Measurements from ENCODE around the gene KCNMA1.
"Not testable (repeated sequence)": the region's sequence is repeated elsewhere in the genome, so short reads cannot be mapped to it uniquely, and the experiment has no call there.

KCNMA1 gene

DNA sequence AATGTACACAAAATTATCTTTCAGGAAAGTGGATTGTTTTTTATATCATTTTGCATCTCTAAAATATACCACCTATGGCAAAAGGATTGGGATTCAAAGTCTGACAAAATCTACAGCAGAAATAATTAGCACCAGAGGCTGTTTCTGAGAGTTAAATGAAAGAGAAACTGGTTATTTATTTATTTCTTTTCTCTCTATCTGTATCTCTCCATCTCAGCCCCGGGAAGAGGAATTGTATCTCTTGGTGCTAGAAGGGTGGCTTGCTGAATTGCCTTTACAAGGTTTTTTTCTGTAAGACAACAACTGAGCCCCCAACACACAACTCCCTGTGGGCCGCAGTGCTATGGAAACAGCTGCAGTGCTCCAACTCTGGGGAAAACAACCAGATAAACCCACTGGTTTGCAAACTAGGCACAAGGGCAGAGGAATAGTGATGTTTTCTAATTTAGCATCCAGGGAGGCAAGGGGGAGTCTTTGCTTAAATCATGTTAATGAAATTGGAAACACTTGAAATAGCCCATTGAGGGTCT, 249.0 kb downstream of the KCNMA1 start:
- DNase-seq: no peak

DNA sequence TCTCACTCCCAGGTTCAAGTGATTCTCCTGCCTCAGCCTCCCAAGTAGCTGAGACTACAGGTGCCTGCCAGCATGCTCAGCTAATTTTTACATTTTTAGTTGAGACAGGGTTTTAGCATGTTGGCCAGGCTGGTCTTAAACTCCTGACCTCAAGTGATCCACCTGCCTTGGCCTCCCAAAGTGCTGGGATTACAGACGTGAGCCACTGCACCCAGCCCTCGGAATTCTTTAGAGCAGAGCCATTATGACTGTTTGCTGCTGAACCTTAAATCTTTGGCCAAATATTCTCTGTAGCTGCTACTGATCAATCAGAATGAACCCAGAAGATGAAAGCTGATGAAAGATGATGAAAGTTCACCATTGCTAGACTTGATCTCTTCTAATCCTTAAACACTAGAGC, 249.9 kb downstream of the KCNMA1 start:
- not testable (repeated sequence) for DNase-seq

DNA sequence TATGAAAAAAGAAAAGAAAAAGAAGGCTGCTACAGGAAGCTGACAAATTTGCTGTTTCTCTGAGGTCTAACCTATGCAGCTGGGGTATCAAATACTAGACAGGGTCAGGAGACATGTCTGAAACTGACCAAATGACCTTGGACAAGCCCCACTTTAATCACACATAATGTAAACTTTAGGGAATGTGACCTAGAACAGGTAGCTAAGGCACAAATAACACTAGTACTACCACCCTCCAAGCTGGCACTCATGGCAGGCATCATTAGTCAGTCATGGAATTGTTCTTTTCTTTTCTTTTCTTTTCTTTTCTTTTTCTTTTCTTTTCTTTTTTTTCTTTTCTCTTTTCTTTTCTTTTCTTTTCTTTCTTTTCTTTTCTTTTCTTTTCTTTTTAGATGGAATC, 250.4 kb downstream of the KCNMA1 start:
- no peak for DNase-seq

DNA sequence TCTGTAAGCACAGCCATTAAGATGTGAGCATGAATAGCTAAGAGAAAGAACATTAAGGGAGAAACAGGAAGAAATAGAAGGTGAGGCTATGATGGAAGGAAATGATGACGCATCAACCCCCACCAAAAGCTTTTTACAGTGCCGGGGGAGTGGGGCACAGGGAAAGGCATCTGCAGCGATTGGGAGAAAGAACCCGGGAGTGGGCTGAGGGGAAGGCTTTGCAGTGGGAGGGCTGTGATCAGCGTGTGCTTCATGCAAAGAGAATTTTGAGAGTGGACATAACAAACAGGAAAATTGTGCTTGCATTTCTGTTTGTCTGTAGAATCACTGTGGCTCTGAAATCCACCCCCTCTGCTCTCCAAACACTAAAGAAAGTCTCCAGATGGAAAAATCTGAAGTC, 250.8 kb downstream of the KCNMA1 start:
- DNase-seq: no peak

DNA sequence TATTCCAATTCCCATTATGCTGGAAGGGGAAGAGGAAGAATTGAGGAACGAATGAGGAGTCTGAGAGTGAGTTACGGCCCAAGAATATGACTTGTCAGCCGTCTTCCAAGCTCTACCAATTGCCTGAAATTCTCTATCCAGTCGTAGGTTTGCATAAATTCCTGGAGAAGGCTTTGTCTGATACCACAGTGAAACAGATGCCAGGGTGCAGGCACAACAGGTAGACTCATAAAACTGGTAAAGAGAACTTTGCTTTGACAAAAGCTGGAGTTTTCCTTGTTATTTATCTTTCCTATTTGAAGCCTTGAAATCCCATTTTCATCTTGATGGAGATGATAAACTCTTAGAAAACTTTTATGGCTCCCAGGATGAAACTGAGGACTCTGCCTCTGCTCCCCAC, 251.2 kb downstream of the KCNMA1 start:
- DNase-seq: no peak

DNA sequence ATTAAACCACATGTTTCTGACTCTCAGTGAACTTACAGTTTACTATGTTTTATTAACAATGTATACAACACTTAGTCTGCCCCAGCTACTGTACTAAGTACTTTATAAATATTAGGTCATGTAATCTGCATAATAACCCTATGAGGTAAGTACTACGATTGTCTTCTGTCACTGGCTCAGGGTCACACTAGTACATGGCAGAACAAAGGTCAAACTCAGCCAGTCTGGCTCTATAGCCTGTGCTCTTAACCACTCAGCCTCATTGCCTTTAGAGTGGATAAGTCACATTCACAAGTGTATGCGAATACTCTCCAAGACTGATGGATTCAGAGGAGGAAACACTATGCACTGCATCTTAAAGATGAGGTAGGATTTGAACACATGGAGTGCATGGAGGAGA, 252.3 kb downstream of the KCNMA1 start:
- no peak for DNase-seq

DNA sequence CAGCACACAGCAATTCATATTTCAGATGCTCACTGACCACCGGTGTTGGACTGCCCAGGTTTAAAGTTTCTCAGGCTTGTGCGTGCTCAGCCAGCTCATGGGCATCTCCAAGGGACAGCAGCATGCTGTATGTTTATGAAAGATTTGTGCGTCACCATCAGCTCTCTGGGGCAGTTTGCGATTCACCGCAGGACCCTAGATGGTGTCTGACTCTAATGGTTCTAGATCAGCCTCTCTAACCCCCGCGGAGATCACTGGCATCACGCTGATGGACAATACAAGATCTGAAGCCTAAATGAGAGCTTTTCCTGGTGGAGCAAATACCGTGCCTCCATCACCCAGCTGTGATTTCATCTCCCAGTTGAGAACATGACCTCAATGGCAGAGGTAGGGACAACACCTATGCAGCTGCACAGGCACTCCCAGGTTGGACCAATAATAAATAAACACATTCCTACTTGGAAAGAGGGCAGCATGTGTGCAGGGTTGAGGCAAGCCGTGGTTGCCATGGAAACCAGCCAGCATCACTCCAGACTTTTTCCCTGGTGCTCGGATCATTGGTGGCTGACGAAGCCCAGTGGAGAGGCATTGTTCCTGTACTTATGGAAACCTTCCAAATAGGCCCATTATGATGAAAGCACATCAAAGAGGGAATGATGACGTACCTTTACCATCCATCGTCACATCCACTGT, 253.6 kb downstream of the KCNMA1 start:
- no peak for DNase-seq

DNA sequence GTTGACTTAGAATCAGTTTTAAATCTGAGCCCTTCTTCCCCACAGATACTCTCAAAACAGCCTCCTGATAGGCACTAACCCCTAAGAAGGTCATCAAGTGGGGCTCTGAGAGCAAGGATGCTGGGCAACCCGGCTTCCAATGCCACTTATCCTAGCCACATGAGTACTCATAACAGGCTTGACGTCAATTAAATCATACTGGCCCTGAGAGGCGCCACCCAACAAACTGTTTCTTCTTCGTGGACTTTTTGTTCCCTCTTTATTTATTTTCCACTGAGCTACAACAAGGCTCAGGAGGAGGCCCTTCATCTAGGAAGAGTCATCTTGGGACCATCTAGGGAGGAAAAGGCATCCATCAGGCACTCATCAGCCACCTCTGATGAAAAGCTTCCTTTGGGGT, 255.9 kb downstream of the KCNMA1 start:
- DNase-seq: no peak

DNA sequence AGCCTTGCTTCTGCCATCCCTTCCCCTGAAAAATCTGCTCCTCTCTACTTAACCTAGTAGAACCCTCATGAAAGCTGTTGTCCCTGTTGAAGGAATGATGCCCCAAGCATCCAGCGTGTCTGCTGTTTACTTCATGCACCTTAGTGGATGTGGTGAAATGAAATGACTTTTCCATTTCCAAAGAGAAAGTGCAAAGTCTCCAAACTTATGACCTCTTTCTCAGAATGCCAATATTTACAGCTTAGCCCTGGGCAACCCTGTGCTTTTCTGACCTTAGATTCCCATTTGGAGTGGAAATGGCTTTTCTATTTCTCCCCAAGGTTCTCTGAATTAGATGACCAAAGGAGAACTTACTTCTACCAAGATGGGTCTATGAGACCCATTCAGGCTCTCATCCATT, 256.9 kb downstream of the KCNMA1 start:
- DNase-seq: no peak

DNA sequence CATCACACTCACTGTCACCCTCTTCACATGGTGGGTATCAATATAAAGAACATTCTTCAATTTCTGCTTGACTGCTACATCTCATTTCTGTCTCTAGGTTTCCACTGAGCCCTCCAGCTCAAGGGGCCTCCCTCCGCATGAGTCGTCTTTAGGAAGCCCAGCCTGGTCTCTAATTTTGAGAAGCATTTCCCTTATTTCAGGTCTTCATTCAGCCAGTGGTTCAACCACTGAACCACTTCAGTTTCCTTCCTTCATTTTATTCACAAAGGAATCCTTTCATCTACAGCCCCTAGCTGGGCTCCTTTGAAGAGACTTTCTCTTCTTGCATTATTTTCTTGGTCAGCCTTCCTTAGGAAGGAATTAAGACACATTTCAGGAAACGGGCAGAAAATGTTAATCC, 257.4 kb downstream of the KCNMA1 start:
- no peak for DNase-seq

DNA sequence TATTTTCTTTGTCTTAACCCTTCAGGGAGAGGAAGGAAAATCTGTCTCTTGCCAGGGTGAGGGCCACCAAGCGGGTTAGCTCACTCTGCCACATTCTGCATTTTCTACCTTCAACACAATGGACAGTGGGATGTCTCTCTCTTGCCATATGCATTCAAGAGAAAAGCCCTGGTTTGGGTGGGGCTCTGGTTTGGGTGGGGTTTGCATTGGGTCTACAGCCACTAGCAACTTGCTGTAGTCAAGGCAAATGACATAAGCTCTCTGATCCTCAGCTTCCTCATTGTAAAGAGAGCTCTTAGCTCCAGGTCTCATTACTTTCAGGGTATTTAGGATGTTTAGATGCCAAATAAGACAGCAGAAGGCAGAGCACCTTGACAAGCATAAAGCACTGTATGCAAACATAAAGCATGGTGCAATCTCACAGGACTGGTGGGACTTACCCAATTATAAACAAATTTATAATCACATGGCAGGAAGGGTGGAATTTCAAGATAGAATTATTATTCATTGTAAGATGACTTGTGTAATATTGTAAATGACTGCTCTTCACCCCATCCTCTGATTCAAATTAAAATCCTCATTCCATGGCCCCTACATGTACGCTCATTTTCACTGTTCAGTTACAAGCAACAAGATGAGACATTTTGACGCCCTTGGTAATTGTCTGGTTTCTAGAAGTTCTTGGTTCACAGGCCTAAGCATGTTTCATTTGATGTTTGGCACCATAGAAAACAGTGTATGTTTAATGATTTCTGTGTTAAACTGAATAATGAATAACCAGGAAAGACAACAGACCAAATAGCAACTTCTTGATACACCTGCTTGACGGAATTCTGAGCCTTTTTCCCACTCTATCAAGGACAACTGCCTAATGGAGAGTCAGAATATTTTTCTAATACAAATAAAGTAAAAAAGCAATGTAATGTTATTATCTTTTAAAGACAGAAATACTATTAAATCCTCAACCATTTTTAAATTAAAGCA, 258.9 kb downstream of the KCNMA1 start:
- no peak for DNase-seq

DNA sequence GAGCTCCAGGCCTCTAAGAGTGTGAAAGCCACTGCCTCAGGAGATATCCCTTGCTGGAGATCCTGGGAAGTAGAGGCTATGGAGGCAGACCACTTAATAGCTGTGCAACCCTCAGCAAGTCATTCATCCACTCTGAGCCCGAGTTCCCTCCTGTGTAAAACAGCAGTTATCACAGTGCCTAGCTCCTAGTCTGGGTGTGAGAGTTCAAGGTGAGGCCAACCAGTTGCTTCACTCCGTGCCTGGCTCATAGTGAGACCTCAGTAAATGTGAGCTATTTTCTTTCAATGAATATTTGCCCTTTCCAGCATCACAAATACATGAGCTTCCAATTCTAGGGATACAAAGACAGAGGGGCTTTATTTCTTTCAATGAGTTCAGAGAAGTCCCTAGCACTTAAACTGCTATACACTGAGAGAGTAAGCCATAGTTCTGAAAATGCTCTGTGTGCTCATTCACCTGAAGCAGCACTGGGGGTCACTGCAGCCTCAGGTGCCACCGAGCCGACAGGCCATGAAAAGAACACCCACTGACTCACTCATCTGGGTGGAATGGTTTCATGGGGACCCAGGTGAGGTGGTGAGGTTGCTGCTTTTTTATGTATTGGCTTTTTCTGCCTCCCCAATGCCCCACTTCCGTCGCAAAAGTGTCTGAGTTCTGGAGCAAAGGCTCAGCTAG, 259.8 kb downstream of the KCNMA1 start:
- no peak for DNase-seq

DNA sequence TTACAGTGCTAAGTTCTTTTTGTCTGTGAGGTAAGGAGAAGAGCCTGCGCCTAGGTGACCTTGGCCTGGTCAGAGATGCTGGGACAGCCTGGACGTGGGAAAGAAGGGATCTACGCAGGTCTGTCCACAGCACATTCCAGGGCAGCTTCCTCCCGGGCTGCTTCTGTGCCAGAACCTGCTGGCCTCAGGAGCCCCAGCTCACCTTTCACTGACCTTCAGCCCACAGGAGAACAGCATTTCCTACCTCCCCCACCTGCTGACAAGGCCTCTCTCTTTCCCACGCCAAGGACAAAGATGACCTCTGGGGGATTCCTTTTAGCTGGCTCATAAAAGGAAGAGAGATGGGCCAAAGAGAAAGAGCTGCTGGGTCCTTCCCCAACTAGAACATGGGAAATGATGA, 260.6 kb downstream of the KCNMA1 start:
- DNase-seq: no peak

DNA sequence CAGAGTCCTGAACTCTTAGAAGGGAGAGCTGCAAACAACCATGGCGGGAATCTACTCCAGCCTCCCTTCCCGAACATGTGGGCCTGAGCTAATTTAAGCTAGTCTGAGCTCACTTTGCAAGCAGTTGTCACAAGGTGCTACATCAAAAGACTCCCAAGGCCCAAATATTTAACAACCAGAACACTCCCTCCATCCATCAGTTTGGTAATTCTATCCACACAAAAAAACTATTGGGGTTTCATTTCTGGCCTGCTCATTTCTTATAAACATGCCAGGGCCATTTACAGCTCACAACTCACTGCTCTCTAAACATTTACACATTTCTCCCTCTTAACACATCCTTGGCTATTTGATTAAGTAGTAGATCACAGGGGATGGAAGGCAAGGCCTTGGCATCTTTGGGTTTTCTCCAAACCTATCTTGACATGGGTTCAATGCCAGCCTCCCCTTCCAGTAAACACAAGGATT, 263.4 kb downstream of the KCNMA1 start:
- DNase-seq: no peak

DNA sequence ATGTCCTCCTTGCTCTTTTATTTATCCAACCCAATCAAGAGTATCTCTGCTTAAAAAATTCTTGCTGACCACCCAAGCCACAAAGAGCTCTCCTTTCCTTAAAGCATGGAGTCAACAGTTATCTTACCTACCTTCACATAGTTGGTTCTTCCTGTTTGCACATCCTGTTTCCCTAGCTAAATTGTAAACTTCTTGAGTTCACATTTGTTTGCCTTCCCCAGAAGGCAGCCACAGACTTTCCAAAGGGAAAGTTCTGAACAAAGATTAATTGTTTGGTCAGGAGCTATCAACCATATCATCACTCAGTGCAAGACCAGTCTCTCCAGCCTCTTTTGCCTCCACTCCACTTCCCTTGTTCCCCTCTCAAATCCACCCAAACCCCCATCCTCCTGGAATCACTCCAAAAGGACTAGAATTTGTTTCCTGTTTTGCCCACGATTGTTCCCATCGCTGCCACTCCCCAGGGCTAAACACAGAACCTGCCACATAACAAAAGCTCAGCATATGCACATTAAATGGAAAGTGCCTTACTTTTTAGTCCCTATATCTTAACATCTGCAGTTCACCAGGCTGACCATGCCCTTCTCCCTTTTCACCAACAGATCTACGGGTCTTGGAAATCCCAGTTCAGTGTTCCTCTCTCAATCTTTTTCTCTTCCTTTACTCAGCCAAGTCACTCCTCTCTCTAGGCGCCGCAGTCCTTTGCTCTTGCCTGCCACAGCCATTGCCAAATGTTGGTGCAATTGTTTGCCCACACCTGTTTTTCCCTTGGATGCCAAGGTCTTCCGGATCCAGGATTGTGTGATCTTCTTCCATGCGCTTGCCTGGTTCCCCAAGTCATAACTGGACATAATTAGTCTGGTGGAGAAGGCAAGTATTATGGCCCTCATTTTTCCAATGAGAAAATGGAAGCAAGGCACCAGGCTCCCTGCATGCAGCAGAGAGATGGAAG, 265.5 kb downstream of the KCNMA1 start:
- no peak for DNase-seq

DNA sequence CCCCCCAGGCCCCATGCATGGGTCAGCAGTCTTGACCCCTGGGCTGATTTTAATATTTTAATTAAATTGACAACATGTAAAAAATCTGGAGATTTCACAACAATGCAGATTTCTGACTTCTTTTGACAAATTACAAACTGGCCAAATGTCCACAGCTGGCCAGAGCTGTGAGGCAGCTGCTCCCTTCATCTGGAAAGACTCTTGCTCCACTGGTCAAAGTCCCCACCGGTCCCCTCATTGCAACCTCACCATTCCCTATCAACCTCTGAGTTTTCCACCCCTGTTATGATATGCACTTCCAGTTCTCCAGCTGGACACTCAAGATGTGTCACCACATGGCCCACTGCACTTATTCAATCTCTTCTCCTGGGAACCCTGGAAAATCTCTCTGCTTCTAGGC, 266.2 kb downstream of the KCNMA1 start:
- no peak for DNase-seq

DNA sequence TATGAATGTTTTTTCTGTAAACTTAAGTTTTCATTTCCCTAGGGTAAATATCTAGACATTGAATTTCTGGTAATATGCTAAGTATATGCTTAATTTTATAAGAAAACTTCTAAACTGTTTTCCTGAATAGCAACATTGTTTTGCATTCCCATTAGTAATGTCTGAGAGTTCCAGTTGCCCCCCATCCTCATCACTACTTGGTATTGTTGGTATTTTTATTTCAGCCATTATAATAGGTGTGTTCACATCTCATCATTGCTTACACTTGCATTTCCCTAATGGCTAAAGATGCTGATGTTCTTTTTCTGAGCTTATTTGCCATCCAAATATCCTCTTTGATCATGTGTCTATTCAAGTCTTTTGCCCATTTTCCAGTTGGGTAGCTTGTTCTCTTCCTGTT, 269.6 kb downstream of the KCNMA1 start:
- no peak for DNase-seq

DNA sequence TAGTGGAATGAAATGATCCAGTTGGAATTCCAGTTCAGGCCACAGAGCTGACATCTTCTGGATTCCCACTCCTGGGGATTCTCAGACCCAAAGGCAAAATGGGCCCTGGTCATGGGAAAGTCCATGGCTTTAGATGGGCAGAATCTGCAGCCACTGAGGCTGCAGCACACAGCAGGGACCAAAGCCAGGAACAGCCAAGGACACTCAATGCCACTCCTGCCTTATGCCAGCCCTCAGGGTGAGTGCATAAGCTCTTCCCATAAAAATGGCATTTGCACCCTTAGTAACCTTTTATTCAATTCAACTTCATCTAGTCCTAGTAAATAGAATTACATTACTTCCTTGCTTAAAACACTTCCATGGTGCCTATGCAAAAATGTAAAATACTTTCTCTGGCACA, 274.4 kb downstream of the KCNMA1 start:
- no peak for DNase-seq

DNA sequence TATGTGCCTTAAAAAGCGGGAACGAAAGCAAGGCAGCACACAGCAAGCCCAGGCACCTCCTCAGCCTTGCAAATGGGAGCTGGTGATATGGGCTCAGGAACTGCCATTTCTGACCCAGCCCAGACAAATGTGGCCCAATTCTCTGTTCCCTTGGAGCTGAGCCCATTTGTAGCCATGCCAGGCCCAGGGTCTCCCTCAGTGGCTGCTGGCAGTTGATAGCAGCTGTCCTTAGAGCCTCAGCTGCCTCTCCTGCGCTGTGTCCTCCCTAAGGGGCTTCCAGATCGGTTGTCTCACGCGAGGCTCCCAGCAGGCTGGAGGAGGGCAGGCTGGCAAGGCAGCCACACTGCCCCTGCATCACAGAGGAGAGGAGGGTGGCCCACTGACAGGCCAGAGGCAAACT, 275.8 kb downstream of the KCNMA1 start:
- DNase-seq: no peak

DNA sequence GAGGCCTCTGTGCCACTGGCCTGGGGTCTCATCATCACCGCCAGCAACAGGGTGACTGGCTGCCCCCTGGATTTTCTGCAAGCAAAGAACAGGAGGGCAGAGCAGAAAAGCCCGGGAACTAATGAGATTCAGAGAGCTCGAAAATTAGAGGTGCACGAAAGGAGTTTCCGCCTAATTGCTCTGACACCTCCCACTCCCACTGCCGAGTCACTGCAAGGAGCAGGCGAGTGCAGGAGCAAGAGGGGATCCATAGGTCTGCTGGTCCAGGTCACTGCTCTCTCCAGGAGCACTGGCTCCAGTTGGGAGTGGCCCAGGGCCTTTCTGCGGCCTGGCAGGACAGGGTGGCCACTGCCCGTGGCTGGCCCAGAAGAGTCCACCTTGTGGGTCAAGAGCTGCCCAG, 276.2 kb downstream of the KCNMA1 start:
- DNase-seq: no peak

DNA sequence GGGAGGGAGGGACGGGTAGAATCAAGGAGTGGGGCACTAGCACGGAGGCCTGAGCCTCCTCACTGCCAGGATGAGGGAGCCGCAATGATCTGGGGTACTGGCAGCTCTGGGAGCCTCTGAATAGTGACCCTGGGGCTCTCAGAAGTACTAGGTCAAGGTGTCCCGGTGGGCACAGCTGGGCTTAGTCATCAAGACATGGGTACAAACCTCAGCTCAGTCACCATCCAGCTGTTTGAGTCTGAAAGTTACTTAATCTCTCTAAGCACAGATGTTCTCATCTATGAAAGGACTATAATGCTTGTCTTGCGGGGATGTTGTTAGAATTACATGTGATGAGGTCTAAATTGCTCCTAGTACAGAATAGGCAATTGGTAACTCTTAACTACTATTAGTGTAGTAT, 276.8 kb downstream of the KCNMA1 start:
- DNase-seq: no peak

DNA sequence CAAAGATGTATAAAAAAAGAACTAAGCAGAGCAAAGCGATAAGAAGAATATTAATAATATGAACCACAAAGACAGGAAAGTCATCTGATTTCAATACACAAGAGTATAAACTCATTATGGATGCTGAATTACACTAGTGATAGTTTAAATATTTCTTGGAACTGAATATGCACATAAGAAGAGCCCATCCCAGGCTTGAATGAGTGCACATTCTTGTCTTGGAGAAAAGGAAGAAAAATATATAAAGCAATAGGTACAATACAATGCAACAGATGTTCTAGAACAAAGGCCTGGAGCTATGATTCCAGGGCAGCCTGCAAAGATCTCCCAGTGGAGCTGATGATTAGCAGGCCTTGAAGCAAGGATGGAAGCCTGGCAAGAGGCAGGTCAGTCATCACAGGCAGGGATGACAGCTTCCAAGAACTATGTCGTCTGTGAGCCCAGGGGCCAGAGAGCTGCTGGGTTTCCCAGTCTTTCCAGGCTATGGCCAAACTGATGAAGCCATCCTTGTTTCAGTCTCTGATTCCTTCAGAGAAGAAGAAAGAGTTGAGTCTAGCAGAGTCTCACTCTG, 277.6 kb downstream of the KCNMA1 start:
- DNase-seq: no peak

Measured in T-helper 2 cell (primary cell).